ENCODE data around the gene B4GALT6. TPM values are rescaled to one million over a fixed set of nuclear protein-coding genes. Genes with fewer than 3 reads are reported as not detected.
A peak's percentile ranks its signal among the peaks of the same experiment; 100 is the strongest.

The B4GALT6 gene
- total RNA-seq, 2 experiments from 2014 or later, result 4.0 to 6.5 TPM

DNA sequence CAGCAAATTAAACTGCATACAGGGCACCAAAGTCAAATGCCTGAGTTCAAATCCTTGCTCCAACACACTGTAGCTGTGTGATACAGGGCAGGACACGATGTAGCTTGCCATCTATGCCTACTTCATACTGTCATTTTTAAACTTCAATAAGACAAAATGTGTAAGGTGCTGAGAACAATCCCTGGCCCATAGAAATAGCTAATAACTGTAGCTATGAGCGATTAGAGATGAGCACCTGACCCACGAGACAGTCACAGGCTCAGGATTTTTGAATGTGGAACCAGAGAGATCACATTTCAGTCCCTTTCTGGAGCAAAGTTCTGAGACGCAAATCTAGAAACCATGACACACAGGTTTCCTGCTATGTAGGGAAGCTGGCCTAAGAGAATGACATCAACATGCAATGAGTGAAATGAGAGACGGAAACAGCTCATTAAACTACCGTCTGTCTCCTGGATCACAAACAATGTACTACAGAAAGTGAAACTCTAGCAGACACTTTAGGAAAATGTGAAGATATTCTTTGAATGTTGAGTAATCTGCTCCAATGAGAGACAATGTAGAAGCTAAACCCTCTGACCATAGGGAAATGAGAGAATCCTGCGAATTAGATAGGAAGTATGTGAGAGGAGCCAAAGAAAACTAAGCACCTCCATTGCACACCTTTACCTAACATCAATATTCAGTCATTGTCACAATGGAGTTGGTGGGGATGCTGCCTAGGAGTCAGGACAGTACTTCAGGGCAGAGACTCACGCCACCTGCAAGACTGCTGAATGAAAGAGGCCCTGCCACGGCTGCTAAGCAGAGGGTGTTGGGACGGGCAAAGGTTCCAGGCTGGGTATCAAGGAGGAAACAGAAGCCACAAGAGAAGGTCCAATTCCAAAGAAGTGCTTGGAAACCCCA is 25.5 kb downstream of the B4GALT6 start:
- CTCF ChIA-PET, result interaction anchor here (0.7 to 1.5 kb wide), 6 partner anchors 9 to 283 kb away, joined by 3 to 6 read pairs (median 3); partner anchors contain the start of gene B4GALT6
- peaks cover 22% of the 10 kb centered on the region for H3K4me1 Mint-ChIP-seq
- peak; percentile 90 for ATAC-seq
- POLR2A ChIA-PET, result interaction anchor here (0.6 to 1.5 kb wide), 4 partner anchors 13 to 384 kb away, joined by 3 to 7 read pairs (median 4); partner anchors contain the start of gene TRAPPC8
- no peaks in the 10 kb centered on the region for H3K36me3 Mint-ChIP-seq (ENCODE audit: low read depth)
- intact Hi-C loops (cut with DNase I, micrococcal nuclease), result loop anchor here (1.0 to 10.0 kb wide), 5 partner anchors 26 to 436 kb away; partner anchors contain the start of genes B4GALT6 (in 1 of the 2), RNF138 (in 1 of the 2) and TRAPPC8 (in 1 of the 2)
- H3K27me3 Mint-ChIP-seq, result peaks cover 2% of the 10 kb centered on the region
- no peak overlapping the region for H3K4me3 Mint-ChIP-seq
- peak; percentile 34 for DNase-seq
- H3K9me3 Mint-ChIP-seq (ENCODE audit: low read depth), result no peaks in the 10 kb centered on the region
- H3K27ac Mint-ChIP-seq, result peak overlapping the region; percentile 73

DNA sequence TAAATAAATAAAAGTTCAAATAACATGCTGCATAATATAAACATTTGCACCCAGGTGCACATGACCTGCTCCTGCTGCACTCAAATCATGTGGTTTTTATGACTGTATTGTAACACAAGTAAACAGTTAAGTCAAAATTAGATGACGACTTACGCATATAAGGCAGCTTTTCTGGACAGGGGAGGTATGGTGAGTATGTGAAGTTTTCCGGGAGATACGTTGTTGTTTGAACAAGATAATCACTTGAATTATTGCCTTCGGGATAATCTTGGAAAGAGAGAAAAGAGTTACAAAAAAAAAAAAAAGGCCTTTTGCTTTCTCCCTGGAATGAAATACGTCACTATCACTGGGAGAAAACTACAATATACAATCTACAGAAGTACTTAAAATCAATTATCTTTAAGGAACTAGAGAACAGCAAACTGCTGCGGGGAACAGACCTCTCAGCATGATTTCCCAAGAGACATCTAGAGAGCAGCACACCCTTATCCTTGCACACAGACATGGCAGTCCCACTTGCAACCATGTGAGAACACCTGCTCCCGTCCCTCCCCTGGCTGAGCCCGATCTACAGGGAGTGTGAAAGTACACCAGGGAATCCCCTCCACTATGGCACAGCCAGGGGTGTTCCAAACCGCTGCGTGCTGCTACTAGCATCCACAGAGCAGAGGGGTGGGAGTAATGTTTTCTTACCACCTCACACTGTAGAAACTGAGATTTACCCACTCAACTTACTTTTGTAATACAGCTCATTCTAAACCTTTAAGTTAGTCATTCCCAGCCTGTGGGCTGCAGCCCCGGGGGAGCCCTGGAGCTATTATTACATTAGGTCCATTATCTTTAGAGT is 26.3 kb downstream of the B4GALT6 start:
- Mint-ChIP-seq H3K9me3 (ENCODE audit: low read depth) (no peaks in the 10 kb centered on the region), H3K4me1 (peaks cover 22% of the 10 kb centered on the region), H3K36me3 (ENCODE audit: low read depth) (no peaks in the 10 kb centered on the region), H3K4me3 (no peak overlapping the region), H3K27ac (peak overlapping the region; percentile 73), H3K27me3 (peaks cover 4% of the 10 kb centered on the region)
- POLR2A ChIA-PET, result interaction anchor here (0.6 to 1.5 kb wide), 4 partner anchors 12 to 385 kb away, joined by 3 to 7 read pairs (median 4); partner anchors contain the start of gene TRAPPC8
- CTCF ChIA-PET, result interaction anchor here (0.7 to 1.9 kb wide), 7 partner anchors 8 to 284 kb away, joined by 3 to 6 read pairs (median 3); partner anchors contain the start of gene B4GALT6
- intact Hi-C loops (cut with DNase I, micrococcal nuclease), result loop anchor here (2.0 to 10.0 kb wide), 4 partner anchors 27 to 437 kb away; partner anchors contain the start of genes B4GALT6 (in 1 of the 2), RNF138 (in 1 of the 2) and TRAPPC8 (in 1 of the 2)
- DNase-seq, result peak; percentile 70
- ATAC-seq, result peak; percentile 81

DNA sequence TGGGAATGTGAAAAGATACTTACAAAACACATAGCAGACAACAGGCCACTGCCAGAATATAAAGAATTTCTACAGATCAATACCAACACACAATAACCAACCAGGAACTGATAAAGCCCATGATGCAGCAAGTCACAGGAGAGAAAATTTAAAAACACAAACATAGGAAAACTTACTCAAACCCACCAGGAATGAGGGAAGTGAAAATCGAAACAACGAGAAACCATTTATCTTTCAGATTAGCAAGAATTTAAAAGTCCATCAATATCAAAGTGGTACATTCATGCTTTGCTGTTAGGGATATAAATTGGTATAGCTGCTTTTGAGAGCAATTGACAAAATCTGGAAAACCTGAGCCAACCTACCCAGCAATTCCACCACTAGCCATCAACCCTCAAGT is 27.6 kb downstream of the B4GALT6 start:
- Mint-ChIP-seq H3K4me3 (no peak overlapping the region), H3K9me3 (ENCODE audit: low read depth) (no peaks in the 10 kb centered on the region), H3K4me1 (peaks cover 22% of the 10 kb centered on the region), H3K36me3 (ENCODE audit: low read depth) (no peaks in the 10 kb centered on the region), H3K27ac (no peak overlapping the region), H3K27me3 (peaks cover 16% of the 10 kb centered on the region)
- ChIA-PET POLR2A (no interaction called here), CTCF (interaction anchor here (1.9 kb wide), 1 partner anchor 11 kb away, joined by 5 read pairs; no protein-coding TSS in a partner anchor)
- intact Hi-C loops (cut with DNase I, micrococcal nuclease), result loop anchor here in 1 of 2 experiments (10.0 kb wide), 1 partner anchor 438 kb away; the partner anchor contains the start of gene RNF138
- ATAC-seq, result no peak
- no peak for DNase-seq

DNA sequence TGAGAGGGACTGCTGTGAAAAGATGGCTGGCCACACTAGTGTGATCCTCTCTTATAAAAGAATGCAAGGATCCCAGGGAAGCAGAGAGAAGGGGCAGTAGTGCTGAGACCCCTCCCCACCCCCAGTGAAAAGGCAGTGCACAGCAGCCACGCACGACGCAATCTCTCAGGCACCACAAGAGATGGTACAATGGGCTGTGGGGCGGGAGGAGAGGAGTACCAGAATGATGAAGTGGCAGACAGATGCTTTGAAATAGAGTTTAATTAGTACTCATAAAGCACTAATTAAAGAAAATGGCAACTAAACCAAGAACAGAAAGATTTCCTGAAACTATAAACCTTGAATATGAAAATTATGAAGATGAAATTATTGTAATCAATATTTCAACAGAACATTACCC is 29.0 kb downstream of the B4GALT6 start:
- DNase-seq (no peak), ATAC-seq (no peak)
- Mint-ChIP-seq H3K36me3 (ENCODE audit: low read depth) (no peaks in the 10 kb centered on the region), H3K27me3 (peaks cover 22% of the 10 kb centered on the region), H3K4me1 (peaks cover 22% of the 10 kb centered on the region), H3K9me3 (ENCODE audit: low read depth) (no peaks in the 10 kb centered on the region), H3K4me3 (no peak overlapping the region), H3K27ac (no peak overlapping the region)
- ChIA-PET CTCF (interaction anchor here (1.0 kb wide), 1 partner anchor 44 kb away, joined by 3 read pairs; no protein-coding TSS in a partner anchor), POLR2A (no interaction called here)
- intact Hi-C loops (cut with DNase I, micrococcal nuclease), result loop anchor here in 1 of 2 experiments (10.0 kb wide), 1 partner anchor 439 kb away; the partner anchor contains the start of gene RNF138

DNA sequence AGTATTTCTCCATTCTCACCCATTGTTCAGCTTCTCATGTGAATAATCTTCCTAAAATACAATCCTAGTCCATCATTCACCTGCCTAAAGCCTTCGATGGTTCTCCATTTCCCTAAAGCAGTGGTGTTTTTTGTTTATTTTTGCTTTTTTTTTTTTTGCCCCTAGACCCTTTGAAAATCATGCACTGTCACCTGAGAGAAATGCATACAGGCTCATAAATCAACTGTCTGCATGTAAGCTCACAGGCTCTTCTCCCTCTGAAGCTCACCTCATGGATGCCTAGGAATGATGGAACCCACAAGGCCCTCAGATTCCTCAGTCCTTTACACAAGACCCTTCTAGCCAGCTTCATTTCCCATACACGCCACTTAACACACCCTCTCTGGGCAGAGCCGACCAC is 31.5 kb downstream of the B4GALT6 start:
- Mint-ChIP-seq H3K27me3 (peaks cover 26% of the 10 kb centered on the region), H3K4me3 (no peak overlapping the region), H3K36me3 (ENCODE audit: low read depth) (no peaks in the 10 kb centered on the region), H3K27ac (no peak overlapping the region), H3K9me3 (ENCODE audit: low read depth) (no peaks in the 10 kb centered on the region), H3K4me1 (peaks cover 4% of the 10 kb centered on the region)
- ATAC-seq (no peak), DNase-seq (no peak)
- intact Hi-C loops (cut with DNase I, micrococcal nuclease), result loop anchor here in 1 of 2 experiments (10.0 kb wide), 1 partner anchor 442 kb away; the partner anchor contains the start of gene RNF138
- ChIA-PET CTCF (no interaction called here), POLR2A (no interaction called here)

DNA sequence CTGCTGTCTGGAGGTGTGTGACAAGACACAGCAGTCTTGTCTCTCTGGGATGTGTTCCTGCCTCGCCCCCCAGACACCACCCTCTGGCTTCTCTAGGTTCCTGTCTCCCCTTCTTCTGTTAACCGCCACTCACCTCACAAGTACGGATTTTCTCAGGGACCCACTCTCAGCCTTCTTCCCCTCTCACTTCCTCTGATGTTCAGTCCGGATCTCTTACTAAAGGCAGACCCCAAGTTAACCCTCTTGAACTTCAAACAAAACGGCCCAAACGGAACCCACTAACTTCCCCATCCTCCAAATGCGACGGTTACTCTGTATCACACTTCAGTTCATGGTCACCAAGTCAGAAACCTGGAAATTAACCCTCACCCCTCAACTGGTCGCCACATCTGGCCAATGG is 32.0 kb downstream of the B4GALT6 start:
- POLR2A ChIA-PET, result no interaction called here
- no peak for DNase-seq
- intact Hi-C loops (cut with DNase I, micrococcal nuclease), result loop anchor here in 1 of 2 experiments (10.0 kb wide), 1 partner anchor 442 kb away; the partner anchor contains the start of gene RNF138
- no peaks in the 10 kb centered on the region for H3K36me3 Mint-ChIP-seq (ENCODE audit: low read depth)
- no peak overlapping the region for H3K4me3 Mint-ChIP-seq
- CTCF ChIA-PET, result no interaction called here
- peaks cover 29% of the 10 kb centered on the region for H3K27me3 Mint-ChIP-seq
- no peak for ATAC-seq
- H3K4me1 Mint-ChIP-seq, result peaks cover 2% of the 10 kb centered on the region
- no peak overlapping the region for H3K27ac Mint-ChIP-seq
- no peaks in the 10 kb centered on the region for H3K9me3 Mint-ChIP-seq (ENCODE audit: low read depth)

DNA sequence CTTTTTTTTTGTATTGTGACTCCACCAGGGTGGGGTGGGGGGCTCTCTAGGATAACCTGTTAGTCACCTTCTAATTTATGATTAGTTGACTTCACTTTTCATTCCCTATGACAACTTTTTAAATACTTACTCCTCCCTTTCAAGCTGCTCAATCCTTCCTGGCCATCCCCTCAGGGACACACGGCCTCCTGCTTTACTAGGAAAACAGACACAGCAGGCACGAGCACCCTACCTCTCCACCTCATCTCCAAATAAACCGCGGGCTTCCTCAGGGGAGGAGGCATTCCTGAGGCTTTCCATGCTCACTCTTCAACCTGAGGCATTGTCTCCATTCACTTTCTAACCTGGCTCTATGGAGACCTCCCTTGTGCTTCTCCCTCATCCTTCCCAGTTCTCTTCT is 33.0 kb downstream of the B4GALT6 start:
- Mint-ChIP-seq H3K36me3 (ENCODE audit: low read depth) (no peaks in the 10 kb centered on the region), H3K4me3 (no peak overlapping the region), H3K27me3 (peaks cover 31% of the 10 kb centered on the region), H3K9me3 (ENCODE audit: low read depth) (no peaks in the 10 kb centered on the region), H3K4me1 (peaks cover 7% of the 10 kb centered on the region), H3K27ac (no peak overlapping the region)
- ChIA-PET POLR2A (no interaction called here), CTCF (interaction anchor here (1.0 kb wide), 1 partner anchor 71 kb away, joined by 3 read pairs; no protein-coding TSS in a partner anchor)
- intact Hi-C loops (cut with DNase I, micrococcal nuclease), result loop anchor here in 1 of 2 experiments (10.0 kb wide), 1 partner anchor 443 kb away; the partner anchor contains the start of gene RNF138
- no peak for ATAC-seq
- DNase-seq, result no peak

DNA sequence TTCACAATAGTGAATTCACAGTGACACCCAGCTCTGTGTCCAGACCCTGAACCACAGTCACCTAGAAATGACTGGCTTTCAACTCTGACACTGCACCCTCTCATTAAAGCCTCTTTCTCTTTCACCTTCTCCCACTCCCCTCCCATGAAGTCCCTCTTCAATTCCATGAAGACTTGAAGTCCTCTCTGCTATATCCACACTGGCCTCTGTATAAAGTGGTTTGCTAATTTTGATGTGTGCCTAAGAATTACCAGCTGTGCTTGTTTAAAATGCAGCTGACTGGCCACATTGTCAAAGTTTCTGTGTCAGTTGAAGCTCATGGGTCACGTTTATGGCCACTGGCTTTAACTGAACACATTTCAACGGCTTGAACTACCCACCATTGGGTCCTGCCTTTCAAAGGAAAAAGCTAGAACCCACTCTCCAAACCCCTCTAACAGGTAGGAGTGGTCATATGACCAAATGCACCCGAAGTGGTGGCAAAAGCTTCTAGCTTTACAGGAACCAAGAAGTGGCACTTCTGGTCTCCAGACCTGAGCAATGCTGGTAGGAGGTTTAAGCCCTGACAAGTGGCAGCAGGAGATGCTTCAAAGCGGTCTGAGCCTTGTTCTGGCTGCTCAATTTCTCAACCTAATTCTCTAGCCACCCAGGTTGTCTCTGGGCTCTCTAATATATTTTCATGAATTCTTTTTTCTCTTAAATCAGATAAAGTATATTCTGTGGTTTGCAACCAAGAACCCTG is 34.2 kb downstream of the B4GALT6 start:
- no peak overlapping the region for H3K27ac Mint-ChIP-seq
- intact Hi-C loops (cut with DNase I, micrococcal nuclease), result loop anchor here in 1 of 2 experiments (10.0 kb wide), 1 partner anchor 445 kb away; the partner anchor contains the start of gene RNF138
- ATAC-seq (no peak), DNase-seq (no peak)
- CTCF ChIA-PET, result interaction anchor here (0.6 to 1.1 kb wide), 3 partner anchors 9 to 72 kb away, joined by 3 read pairs; no protein-coding TSS in a partner anchor
- H3K4me1 Mint-ChIP-seq, result peaks cover 13% of the 10 kb centered on the region
- peaks cover 29% of the 10 kb centered on the region for H3K27me3 Mint-ChIP-seq
- H3K36me3 Mint-ChIP-seq (ENCODE audit: low read depth), result no peaks in the 10 kb centered on the region
- POLR2A ChIA-PET, result no interaction called here
- no peaks in the 10 kb centered on the region for H3K9me3 Mint-ChIP-seq (ENCODE audit: low read depth)
- H3K4me3 Mint-ChIP-seq, result no peak overlapping the region

DNA sequence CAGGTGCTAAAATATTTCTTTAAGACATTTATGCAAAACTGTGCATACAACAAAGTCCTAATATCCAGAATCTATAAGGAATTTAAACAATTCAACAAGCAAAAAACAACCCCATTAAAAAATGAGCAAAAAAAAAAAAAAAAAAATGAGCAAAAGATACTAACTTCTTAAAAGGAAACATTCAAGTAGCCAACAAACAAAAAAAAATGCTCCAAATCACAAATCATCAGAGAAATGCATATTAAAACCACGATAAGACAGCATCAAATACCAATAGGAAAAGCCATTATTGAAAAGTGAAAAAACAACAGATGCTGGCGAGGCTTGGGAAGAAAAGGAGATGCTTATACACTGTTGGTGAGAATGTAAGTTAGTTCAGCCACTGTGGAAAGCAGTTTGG is 34.9 kb downstream of the B4GALT6 start:
- H3K27me3 Mint-ChIP-seq, result peaks cover 29% of the 10 kb centered on the region
- POLR2A ChIA-PET, result no interaction called here
- CTCF ChIA-PET, result no interaction called here

DNA sequence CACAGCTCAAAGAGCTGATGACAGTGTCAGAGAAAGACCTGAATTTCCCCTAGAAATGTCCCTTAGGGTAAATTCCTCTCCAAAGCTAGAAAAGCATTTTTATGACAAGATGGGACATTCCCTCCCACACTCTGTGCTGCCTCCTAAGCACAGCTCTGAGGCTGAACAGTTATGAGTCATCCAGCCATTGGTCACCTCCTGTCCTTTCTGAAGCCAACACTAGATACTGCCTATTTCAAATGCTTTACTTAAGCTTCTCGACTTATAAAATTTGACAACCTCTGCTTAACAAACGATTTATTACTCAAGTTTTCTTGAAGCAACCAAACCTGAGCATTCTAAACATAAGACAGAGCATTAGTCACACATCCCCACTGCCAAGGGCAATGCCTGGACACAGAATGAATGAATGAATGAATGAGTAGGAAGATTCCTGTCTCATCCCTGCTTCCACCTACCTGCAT is 35.4 kb downstream of the B4GALT6 start:
- ChIA-PET CTCF (interaction anchor here (0.7 kb wide), 1 partner anchor 74 kb away, joined by 5 read pairs; no protein-coding TSS in a partner anchor), POLR2A (no interaction called here)
- peaks cover 29% of the 10 kb centered on the region for H3K27me3 Mint-ChIP-seq
- no peak overlapping the region for H3K27ac Mint-ChIP-seq
- H3K36me3 Mint-ChIP-seq (ENCODE audit: low read depth), result no peaks in the 10 kb centered on the region
- peaks cover 13% of the 10 kb centered on the region for H3K4me1 Mint-ChIP-seq
- no peak for DNase-seq
- peak; percentile 62 for ATAC-seq
- intact Hi-C loops (cut with DNase I, micrococcal nuclease), result no loop called here
- H3K9me3 Mint-ChIP-seq (ENCODE audit: low read depth), result no peaks in the 10 kb centered on the region
- H3K4me3 Mint-ChIP-seq, result no peak overlapping the region

More for the DNA sequence above, 34.9 kb downstream of the B4GALT6 start:
- ATAC-seq (no peak), DNase-seq (no peak)
- no peak overlapping the region for H3K27ac Mint-ChIP-seq
- no peaks in the 10 kb centered on the region for H3K9me3 Mint-ChIP-seq (ENCODE audit: low read depth)
- H3K36me3 Mint-ChIP-seq (ENCODE audit: low read depth), result no peaks in the 10 kb centered on the region
- no peak overlapping the region for H3K4me3 Mint-ChIP-seq
- peaks cover 13% of the 10 kb centered on the region for H3K4me1 Mint-ChIP-seq
- intact Hi-C loops (cut with DNase I, micrococcal nuclease), result no loop called here
